Measurements from ENCODE around the gene CCDC174. TPM values are rescaled to one million over a fixed set of nuclear protein-coding genes. Genes with fewer than 3 reads are reported as not detected.
"Not testable (repeated sequence)": the region's sequence is repeated elsewhere in the genome, so short reads cannot be mapped to it uniquely, and the experiment has no call there.

Gene CCDC174
- total RNA-seq, 1 donor from 2014 or later = 22.9 TPM

DNA sequence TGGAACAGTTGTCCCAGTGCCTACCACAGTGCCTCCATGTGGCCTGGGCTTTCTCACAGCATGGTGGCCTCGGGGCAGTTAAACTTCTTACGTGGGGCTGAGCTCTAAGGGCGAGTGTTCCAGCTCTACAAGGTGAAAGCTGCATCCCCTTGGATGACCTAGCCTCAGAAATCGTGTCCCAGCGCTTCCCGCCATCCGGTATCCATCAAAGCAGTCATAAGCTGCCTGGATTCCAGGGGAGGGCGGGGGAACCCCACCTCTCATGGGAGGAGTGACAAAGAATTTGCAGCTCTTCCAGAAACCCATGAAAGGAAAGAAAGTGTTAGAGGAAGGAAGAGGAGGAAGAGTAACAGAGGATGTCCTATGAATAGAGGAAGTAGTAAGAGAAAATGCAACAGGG lies 45.8 kb upstream of the CCDC174 start:
- H3K4me3 Mint-ChIP-seq (ENCODE audit: unreplicated experiment) = no peak overlapping the region
- no peak for DNase-seq (ENCODE audit: low spot score)
- H3K4me1 Mint-ChIP-seq (ENCODE audit: unreplicated experiment) = peaks cover 29% of the 10 kb centered on the region
- H3K36me3 Mint-ChIP-seq (ENCODE audit: low read depth, unreplicated experiment) = peaks cover 4% of the 10 kb centered on the region
- TF ChIP-seq, protein P1, sequence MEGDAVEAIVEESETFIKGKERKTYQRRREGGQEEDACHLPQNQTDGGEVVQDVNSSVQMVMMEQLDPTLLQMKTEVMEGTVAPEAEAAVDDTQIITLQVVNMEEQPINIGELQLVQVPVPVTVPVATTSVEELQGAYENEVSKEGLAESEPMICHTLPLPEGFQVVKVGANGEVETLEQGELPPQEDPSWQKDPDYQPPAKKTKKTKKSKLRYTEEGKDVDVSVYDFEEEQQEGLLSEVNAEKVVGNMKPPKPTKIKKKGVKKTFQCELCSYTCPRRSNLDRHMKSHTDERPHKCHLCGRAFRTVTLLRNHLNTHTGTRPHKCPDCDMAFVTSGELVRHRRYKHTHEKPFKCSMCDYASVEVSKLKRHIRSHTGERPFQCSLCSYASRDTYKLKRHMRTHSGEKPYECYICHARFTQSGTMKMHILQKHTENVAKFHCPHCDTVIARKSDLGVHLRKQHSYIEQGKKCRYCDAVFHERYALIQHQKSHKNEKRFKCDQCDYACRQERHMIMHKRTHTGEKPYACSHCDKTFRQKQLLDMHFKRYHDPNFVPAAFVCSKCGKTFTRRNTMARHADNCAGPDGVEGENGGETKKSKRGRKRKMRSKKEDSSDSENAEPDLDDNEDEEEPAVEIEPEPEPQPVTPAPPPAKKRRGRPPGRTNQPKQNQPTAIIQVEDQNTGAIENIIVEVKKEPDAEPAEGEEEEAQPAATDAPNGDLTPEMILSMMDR (IDR thresholded peaks at IDR 0.05; ENCODE audit: unreplicated experiment) = no peak
- H3K27me3 Mint-ChIP-seq (ENCODE audit: unreplicated experiment) = peaks cover 12% of the 10 kb centered on the region
- H3K9me3 Mint-ChIP-seq (ENCODE audit: unreplicated experiment) = no peaks in the 10 kb centered on the region
- no peak overlapping the region for H3K27ac Mint-ChIP-seq (ENCODE audit: unreplicated experiment)

DNA sequence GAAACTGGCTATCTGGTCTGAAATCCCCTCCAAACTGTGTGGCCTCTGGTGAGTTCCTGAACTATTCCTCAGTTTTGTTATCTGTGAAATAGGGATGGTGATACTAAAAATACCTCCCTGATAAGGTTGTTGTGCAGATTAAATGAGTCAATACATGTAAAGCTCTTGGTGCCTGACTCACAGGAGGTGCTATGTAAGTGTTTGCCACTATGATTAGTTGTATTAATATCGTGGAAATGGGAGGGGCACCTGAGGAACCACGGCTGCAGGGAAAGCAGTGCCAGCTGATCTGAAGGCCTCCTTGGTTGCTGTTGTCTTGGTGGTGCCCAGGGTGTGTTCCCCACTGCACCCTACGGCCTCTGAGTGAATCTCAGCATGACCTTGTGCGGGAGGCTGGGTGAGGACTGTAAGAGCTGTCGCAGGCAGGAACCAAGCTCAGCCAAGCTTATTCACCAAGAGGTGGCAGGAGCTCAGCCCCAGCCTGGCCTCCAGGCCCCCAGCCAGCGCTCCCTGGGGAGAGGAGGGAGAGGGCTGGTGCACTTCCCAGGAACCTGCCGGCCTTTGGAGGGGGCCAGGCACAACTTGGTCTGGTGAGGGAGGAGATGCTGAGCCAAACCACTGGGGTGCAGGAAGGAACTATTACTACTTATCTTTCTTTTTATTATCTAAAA lies 44.8 kb upstream of the CCDC174 start:
- TF ChIP-seq, protein P1 (IDR thresholded peaks at IDR 0.05; ENCODE audit: unreplicated experiment) = no peak
- Mint-ChIP-seq H3K4me3 (ENCODE audit: unreplicated experiment) (no peak overlapping the region), H3K36me3 (ENCODE audit: low read depth, unreplicated experiment) (peaks cover 4% of the 10 kb centered on the region), H3K9me3 (ENCODE audit: unreplicated experiment) (no peaks in the 10 kb centered on the region), H3K27ac (ENCODE audit: unreplicated experiment) (no peak overlapping the region), H3K27me3 (ENCODE audit: unreplicated experiment) (peaks cover 7% of the 10 kb centered on the region), H3K4me1 (ENCODE audit: unreplicated experiment) (peaks cover 25% of the 10 kb centered on the region)
- DNase-seq (ENCODE audit: low spot score) = no peak

DNA sequence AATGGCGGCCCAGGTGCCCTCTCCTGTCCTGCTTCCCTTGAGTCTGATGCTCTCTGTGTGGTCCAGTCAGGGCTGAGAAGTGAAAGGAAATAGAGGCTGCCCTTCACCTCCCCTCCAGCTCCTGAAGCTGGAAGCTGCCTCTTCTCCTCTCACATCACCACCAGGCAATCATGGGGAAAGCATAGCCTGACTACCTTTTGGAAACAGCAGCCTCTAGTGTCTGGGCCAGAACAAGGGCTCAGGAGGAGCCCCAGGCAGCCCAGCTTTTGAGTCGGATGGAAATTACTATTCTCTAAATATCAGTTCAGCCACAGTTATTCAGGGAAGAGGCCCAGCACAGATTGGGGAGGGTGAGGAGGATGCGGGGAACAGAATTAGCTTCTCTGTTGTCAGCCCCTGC lies 43.3 kb upstream of the CCDC174 start:
- TF ChIP-seq, protein P1 (IDR thresholded peaks at IDR 0.05; ENCODE audit: unreplicated experiment) = no peak
- no peak overlapping the region for H3K4me3 Mint-ChIP-seq (ENCODE audit: unreplicated experiment)
- peaks cover 2% of the 10 kb centered on the region for H3K36me3 Mint-ChIP-seq (ENCODE audit: low read depth, unreplicated experiment)
- peaks cover 22% of the 10 kb centered on the region for H3K4me1 Mint-ChIP-seq (ENCODE audit: unreplicated experiment)
- no peak for DNase-seq (ENCODE audit: low spot score)
- H3K27ac Mint-ChIP-seq (ENCODE audit: unreplicated experiment) = no peak overlapping the region
- peaks cover 3% of the 10 kb centered on the region for H3K27me3 Mint-ChIP-seq (ENCODE audit: unreplicated experiment)
- no peaks in the 10 kb centered on the region for H3K9me3 Mint-ChIP-seq (ENCODE audit: unreplicated experiment)

DNA sequence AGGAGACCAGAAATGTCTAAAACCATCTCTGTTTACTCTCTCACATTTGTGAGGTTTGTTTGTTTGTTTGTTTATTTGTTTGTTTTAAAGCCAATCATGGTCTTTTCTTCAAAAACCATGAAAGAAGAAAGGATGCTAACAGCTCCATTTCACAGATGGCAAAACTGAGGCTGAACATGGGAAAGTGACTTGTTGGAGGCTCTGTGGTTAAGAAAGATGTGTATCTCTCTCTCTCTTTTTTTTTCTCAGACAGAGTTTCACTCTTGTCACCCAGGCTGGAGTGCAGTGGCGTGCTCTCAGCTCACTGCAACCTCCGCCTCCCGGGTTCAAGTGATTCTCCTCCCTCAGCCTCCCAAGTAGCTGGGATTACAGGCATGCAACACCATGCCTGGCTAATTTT lies 42.5 kb upstream of the CCDC174 start:
- H3K27ac Mint-ChIP-seq (ENCODE audit: unreplicated experiment); H3K9me3 Mint-ChIP-seq (ENCODE audit: unreplicated experiment); H3K4me3 Mint-ChIP-seq (ENCODE audit: unreplicated experiment); DNase-seq (ENCODE audit: low spot score); H3K27me3 Mint-ChIP-seq (ENCODE audit: unreplicated experiment); H3K36me3 Mint-ChIP-seq (ENCODE audit: low read depth, unreplicated experiment): not testable (repeated sequence)
- peaks cover 20% of the 10 kb centered on the region for H3K4me1 Mint-ChIP-seq (ENCODE audit: unreplicated experiment)

DNA sequence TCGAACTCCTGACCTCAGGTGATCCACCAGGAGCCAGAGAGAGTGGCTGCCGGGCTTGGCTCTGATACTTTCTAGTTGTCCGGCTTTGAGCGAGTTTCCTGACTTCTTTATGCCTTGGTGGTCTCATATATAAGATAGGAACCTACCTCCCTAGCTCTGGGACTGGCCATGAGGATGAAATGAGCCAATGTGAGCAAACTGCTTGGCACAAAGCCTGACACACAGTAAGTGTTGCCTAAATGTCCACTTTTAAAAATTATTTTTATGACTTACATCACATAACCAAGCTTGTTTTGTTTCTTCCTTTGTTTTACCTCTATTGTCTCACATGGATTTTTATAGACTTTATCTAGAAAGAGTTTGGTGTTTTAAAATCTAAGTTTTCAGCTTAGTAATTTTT lies 42.1 kb upstream of the CCDC174 start:
- Mint-ChIP-seq H3K27me3 (ENCODE audit: unreplicated experiment) (no peaks in the 10 kb centered on the region), H3K36me3 (ENCODE audit: low read depth, unreplicated experiment) (no peaks in the 10 kb centered on the region), H3K27ac (ENCODE audit: unreplicated experiment) (no peak overlapping the region)

More for the DNA sequence above, 42.1 kb upstream of the CCDC174 start:
- H3K9me3 Mint-ChIP-seq (ENCODE audit: unreplicated experiment) = no peaks in the 10 kb centered on the region
- H3K4me1 Mint-ChIP-seq (ENCODE audit: unreplicated experiment) = peaks cover 20% of the 10 kb centered on the region
- DNase-seq (ENCODE audit: low spot score) = no peak
- TF ChIP-seq, protein P1 (IDR thresholded peaks at IDR 0.05; ENCODE audit: unreplicated experiment) = no peak
- H3K4me3 Mint-ChIP-seq (ENCODE audit: unreplicated experiment) = no peak overlapping the region
